ENCODE data around the gene FZD7. TPM values are rescaled to one million over a fixed set of nuclear protein-coding genes. Genes with fewer than 3 reads are reported as not detected.

Gene FZD7
- total RNA-seq, 1 experiment from 2014 or later: 4.8 TPM

GRCh38 chr2:202052235-202052634, 18.6 kb downstream of the FZD7 start:
- no peak overlapping the region for H3K4me2 ChIP-seq (ENCODE audit: low read length)
- no peak overlapping the region for H3K9ac ChIP-seq (ENCODE audit: low read length)
- H3K9me3 ChIP-seq (ENCODE audit: low read length): no peaks in the 10 kb centered on the region
- no peak overlapping the region for H3K27ac ChIP-seq (ENCODE audit: low read length)
- H3K27me3 ChIP-seq (ENCODE audit: low read length): peaks cover 18% of the 10 kb centered on the region; the same call in 1 of the 2 replicates
- no peak for ATAC-seq
- TF ChIP-seq CTCF (conservative IDR thresholded peaks at IDR 0.05; ENCODE audit: low read depth, low read length): no peak
- TF ChIP-seq EZH2phosphoT487 (IDR thresholded peaks at IDR 0.05; ENCODE audit: borderline replicate concordance, low read length): no peak
- no peak for TF ChIP-seq EZH2 (IDR thresholded peaks at IDR 0.05; ENCODE audit: low read length, unreplicated experiment)
- no peaks in the 10 kb centered on the region for H3K36me3 ChIP-seq (ENCODE audit: low read depth, low read length)
- no TSS peak for BruUV-seq (replicated peaks)
- H3K79me2 ChIP-seq (ENCODE audit: low read length): no peaks in the 10 kb centered on the region
- intact Hi-C loops (cut with micrococcal nuclease): loop anchor here (10.0 kb wide), 1 partner anchor 87 kb away; no protein-coding TSS in a partner anchor
- DNase-seq: no peak
- H3K4me1 ChIP-seq (ENCODE audit: insufficient read depth, low read length): no peaks in the 10 kb centered on the region
- H2AFZ ChIP-seq (ENCODE audit: low read length): no peak overlapping the region
- ChIA-PET POLR2A (ENCODE audit: unreplicated experiment) (no interaction called here), CTCF (no interaction called here)
- no peaks in the 10 kb centered on the region for H3F3A ChIP-seq (ENCODE audit: low read length, unreplicated experiment)
- H3K4me3 ChIP-seq (ENCODE audit: low read length): no peak overlapping the region
- no peaks in the 10 kb centered on the region for H4K20me1 ChIP-seq (ENCODE audit: low read length)
- H3K9me2 ChIP-seq (replicated peaks; ENCODE audit: low read length): no peaks in the 10 kb centered on the region

GRCh38 chr2:202054679-202055078, 21.0 kb downstream of the FZD7 start:
- no peak for ATAC-seq
- H2AFZ ChIP-seq (ENCODE audit: low read length): no peak overlapping the region
- intact Hi-C loops (cut with micrococcal nuclease): loop anchor here (5.0 to 10.0 kb wide), 2 partner anchors 90 to 123 kb away; no protein-coding TSS in a partner anchor
- peaks cover 18% of the 10 kb centered on the region; the same call in 1 of the 2 replicates for H3K27me3 ChIP-seq (ENCODE audit: low read length)
- TF ChIP-seq EZH2 (IDR thresholded peaks at IDR 0.05; ENCODE audit: low read length, unreplicated experiment) (no peak), EZH2phosphoT487 (IDR thresholded peaks at IDR 0.05; ENCODE audit: borderline replicate concordance, low read length) (no peak), CTCF (conservative IDR thresholded peaks at IDR 0.05; ENCODE audit: low read depth, low read length) (no peak)
- H3F3A ChIP-seq (ENCODE audit: low read length, unreplicated experiment): no peaks in the 10 kb centered on the region
- H3K9ac ChIP-seq (ENCODE audit: low read length): no peak overlapping the region
- CTCF ChIA-PET: no interaction called here
- no peak overlapping the region for H3K27ac ChIP-seq (ENCODE audit: low read length)
- H3K4me3 ChIP-seq (ENCODE audit: low read length): no peak overlapping the region
- no peaks in the 10 kb centered on the region for H3K4me1 ChIP-seq (ENCODE audit: insufficient read depth, low read length)
- no TSS peak for BruUV-seq (replicated peaks)
- H3K9me2 ChIP-seq (replicated peaks; ENCODE audit: low read length): no peaks in the 10 kb centered on the region
- H4K20me1 ChIP-seq (ENCODE audit: low read length): no peaks in the 10 kb centered on the region
- no peaks in the 10 kb centered on the region for H3K9me3 ChIP-seq (ENCODE audit: low read length)
- H3K36me3 ChIP-seq (ENCODE audit: low read depth, low read length): no peaks in the 10 kb centered on the region
- no peak overlapping the region for H3K4me2 ChIP-seq (ENCODE audit: low read length)
- DNase-seq: no peak
- POLR2A ChIA-PET (ENCODE audit: unreplicated experiment): no interaction called here
- H3K79me2 ChIP-seq (ENCODE audit: low read length): no peaks in the 10 kb centered on the region

GRCh38 chr2:202056611-202057010, 23.0 kb downstream of the FZD7 start:
- H3K27ac ChIP-seq (ENCODE audit: low read length): no peak overlapping the region
- ChIA-PET CTCF (interaction anchor here (0.6 to 0.7 kb wide), 3 partner anchors 122 to 306 kb away, joined by 3 to 5 read pairs (median 3); no protein-coding TSS in a partner anchor), POLR2A (ENCODE audit: unreplicated experiment) (no interaction called here)
- no peaks in the 10 kb centered on the region for H3F3A ChIP-seq (ENCODE audit: low read length, unreplicated experiment)
- TF ChIP-seq EZH2 (IDR thresholded peaks at IDR 0.05; ENCODE audit: low read length, unreplicated experiment) (no peak), CTCF (conservative IDR thresholded peaks at IDR 0.05; ENCODE audit: low read depth, low read length) (peak; percentile 80)
- H4K20me1 ChIP-seq (ENCODE audit: low read length): no peaks in the 10 kb centered on the region
- no peak overlapping the region for H3K9ac ChIP-seq (ENCODE audit: low read length)
- no peak overlapping the region for H3K4me3 ChIP-seq (ENCODE audit: low read length)
- peaks cover 18% of the 10 kb centered on the region; the same call in 1 of the 2 replicates for H3K27me3 ChIP-seq (ENCODE audit: low read length)
- H3K9me3 ChIP-seq (ENCODE audit: low read length): no peaks in the 10 kb centered on the region
- ATAC-seq (peak; percentile 77), DNase-seq (peak; percentile 57)
- no peaks in the 10 kb centered on the region for H3K36me3 ChIP-seq (ENCODE audit: low read depth, low read length)
- H2AFZ ChIP-seq (ENCODE audit: low read length): peak overlapping the region; percentile 33
- intact Hi-C loops (cut with micrococcal nuclease): loop anchor here (1.0 to 10.0 kb wide), 4 partner anchors 92 to 260 kb away; no protein-coding TSS in a partner anchor
- H3K9me2 ChIP-seq (replicated peaks; ENCODE audit: low read length): no peaks in the 10 kb centered on the region
- no peaks in the 10 kb centered on the region for H3K4me1 ChIP-seq (ENCODE audit: insufficient read depth, low read length)
- BruUV-seq (replicated peaks): no TSS peak
- H3K4me2 ChIP-seq (ENCODE audit: low read length): no peak overlapping the region
- no peaks in the 10 kb centered on the region for H3K79me2 ChIP-seq (ENCODE audit: low read length)

All from PC-3 (cell line).